Dedifferentiated amniotic fluid mesenchymal stem cell (primary cell): ENCODE results near the gene PIP4K2C.
A peak's percentile ranks its signal among the peaks of the same experiment; 100 is the strongest.

Experiments used
- DNase-seq: peaks from one replicate; pipeline ENCODE4 v3.0.0-alpha.2; 2016; ENCODE audit errors: extremely low spot score

The PIP4K2C gene

DNA sequence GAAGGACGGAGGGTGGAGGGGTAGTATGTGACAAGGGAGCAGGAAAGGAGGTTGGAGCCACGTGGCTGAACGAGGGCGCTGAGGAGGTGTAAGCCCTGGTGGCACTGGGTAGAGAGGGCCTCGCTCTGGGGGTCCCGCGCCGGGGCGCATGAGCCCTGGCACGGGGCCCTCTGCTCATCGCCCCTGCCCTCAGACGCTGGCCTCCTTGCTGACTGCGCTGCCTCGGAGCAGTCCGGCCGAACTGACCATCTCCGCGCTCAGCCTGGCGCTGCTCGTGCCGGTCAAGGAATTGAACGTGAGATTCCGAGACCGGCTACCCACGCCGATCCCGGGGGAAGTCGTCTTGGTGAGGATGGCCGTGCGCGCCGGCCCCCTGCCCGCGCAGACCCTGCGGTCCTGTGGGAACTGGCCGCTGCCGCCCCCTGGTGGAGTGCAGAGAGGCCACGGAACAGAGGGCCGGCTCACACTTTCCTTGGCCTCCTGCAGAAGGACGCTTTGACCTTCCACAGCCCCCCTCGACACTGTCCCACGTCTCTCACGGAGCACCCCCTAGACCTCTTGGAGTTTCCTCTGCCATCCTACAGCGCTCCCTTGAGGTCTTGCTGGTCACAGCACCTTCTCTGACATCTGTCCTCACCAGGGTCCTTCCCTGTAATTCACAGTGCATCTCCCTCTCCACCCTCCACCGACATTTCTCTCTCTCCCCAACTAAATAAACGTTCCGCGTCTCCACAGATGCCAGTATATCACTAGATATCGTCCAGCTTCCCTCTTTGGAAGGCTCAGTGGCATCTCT lies 30.7 kb downstream of the PIP4K2C start:
- no peak for DNase-seq

GRCh38 chr12:57622293-57623245 lies 31.6 kb downstream of the PIP4K2C start:
- DNase-seq: no peak

GRCh38 chr12:57623385-57623784 lies 32.4 kb downstream of the PIP4K2C start:
- no peak for DNase-seq

DNA sequence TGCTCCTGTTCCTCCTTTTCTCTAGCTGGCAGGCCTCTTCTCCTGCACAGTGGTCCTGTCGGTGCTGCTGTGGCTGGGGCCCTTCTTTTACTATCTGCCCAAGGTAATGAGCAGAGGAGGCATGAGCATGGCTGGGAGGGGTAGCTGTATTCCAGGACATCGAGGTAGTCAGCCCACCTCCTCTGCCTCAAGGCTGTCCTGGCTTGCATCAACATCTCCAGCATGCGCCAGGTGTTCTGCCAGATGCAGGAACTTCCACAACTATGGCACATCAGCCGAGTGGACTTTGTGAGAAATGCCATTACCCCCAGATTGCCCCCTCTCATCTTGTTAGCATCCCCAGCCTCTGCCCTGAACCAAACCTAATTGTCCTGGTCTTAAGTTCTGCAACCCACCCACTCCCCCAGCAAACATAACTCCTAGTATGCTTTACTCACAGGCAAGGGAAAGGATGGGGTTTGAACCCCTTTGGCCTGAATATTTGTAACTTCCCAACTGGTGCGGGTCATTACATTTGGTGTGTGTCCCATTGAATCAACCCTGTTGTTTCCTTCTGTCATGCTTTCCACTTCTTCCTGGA lies 32.9 kb downstream of the PIP4K2C start:
- no peak for DNase-seq

DNA sequence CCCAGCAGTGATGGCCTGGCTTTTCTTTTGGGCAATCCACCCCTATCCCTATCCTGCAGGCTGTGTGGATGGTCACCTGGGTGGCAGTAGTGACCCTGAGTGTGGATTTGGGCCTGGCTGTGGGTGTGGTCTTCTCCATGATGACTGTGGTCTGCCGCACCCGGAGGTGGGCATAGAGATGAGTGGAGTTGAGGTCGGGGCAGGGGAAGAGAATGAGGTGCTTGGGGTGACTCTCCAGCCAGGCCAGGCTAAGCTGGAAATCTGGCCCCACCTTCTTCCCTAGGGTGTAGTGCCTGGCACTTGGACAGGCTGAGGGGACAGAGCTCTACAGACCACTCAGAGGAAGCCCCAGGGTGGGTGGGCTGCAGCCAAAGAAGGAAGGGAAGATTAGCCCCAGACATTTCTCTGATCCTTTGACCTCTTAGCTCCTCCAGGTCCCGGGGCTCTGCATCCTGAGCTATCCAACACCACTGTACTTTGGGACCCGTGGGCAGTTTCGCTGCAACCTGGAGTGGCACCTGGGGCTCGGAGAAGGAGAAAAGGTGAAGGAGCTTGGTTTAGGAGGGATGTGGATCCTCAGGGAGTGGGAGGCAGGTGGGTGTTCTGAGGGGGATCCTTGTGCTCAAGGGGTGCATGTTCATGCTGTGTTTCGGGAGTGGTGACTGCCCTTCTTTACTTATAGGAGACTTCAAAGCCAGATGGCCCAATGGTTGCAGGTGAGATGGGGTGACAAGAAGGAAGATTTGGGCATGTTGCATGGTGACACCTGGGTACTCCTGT lies 33.6 kb downstream of the PIP4K2C start:
- no peak for DNase-seq

- no peak for DNase-seq
These were observed 34.5 kb downstream of the PIP4K2C start for GRCh38 chr12:57625261-57626032.

DNA sequence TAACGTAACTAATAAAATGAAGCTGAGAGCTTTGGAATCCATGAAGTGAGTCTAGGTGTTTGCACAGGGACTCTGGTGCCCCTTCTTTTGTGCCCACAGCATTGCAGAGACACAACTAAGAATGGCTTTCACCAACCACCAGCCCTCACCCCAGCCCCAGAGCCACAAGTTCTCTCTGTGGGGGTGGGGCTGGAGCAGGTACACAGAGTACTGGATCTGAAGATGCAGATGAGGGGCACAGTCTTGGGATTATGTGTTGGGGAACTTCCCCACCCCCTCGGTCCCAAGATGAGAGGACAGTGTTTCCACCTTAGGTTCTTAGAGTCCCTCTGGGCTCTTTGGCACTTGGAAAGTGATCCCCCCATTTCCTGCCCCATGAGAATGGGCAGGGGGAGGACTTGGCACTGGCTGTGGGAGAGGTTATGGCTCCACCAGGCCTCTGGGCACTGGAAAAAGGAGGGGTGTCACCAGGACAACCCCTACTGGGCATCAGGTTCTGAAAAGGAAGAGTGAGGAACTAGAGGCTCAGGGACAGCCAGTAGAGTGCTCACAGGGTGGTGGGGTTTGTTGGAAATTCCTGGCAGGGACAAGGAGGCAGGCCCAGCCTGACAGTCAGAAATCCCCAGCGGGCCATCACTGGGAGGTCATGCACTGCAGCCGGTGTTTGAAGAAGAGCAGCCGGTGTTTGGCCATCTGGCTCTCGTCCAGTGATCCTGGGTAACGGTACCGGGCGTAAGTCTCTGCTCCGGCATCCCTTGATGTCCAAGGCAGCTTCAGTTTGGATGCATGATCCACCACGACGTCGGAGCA lies 35.3 kb downstream of the PIP4K2C start:
- DNase-seq: no peak

DNA sequence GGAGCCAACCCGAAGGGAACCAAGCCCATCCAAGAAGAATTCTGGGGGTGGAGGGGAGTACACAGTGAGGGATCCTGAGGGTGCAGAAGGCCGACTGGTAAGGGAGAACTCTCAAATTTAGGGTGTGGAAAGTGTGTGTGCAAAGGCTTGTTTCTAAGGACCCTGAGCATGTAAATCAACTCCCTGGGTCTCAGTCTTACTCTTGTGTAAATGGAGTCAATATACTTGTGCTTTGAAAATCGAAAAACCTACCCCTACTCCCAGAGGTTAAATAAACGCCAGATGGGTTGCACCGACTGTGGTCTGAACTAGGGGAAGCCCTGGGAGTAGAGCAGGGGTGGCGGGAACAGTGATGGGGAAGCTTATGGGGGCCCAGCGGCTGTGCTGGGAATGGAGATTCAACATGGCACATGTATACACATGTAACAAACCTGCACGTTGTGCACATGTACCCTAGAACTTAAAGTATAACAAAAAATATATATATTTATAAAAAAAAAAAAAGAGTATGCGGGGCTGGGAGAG lies 36.0 kb downstream of the PIP4K2C start:
- no peak for DNase-seq

DNA sequence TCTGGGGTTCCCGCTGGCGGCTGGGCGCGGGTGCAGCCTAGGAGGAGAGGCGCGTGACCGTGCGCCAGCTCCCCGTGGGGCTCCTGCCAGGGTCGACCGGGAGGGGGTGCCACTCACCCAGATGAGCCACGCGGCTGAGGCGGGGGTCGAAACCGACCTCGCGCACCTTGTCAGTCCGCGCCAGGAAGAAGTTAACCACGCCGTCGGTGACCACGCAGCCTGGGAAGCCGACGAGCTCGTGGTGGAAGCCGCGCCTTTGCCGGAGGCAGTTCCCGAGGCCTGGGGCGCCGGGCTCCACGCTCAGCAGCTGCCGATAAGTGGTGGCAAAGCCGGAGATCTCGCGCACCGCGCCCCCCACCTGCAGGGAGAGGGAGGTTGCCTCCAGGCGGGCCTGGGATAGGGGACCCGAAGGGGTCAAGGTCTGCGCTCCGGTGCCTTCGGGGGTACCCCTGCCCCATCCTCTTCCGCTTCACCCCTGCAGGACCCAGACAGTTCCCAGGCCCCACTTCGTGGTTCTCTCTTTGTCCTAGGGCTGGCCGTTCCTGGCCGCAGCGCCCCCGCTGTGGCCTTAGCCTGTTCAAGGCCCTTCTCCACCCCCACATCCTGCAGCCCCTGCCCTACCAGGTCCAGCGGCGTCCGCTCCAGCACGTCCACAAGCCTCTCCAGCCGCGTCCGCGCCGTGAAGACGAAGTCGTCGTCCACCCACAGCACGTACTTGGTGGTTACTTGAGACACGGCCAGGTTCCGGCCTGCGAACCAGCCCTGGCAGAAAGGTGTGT lies 36.7 kb downstream of the PIP4K2C start:
- no peak for DNase-seq

DNA sequence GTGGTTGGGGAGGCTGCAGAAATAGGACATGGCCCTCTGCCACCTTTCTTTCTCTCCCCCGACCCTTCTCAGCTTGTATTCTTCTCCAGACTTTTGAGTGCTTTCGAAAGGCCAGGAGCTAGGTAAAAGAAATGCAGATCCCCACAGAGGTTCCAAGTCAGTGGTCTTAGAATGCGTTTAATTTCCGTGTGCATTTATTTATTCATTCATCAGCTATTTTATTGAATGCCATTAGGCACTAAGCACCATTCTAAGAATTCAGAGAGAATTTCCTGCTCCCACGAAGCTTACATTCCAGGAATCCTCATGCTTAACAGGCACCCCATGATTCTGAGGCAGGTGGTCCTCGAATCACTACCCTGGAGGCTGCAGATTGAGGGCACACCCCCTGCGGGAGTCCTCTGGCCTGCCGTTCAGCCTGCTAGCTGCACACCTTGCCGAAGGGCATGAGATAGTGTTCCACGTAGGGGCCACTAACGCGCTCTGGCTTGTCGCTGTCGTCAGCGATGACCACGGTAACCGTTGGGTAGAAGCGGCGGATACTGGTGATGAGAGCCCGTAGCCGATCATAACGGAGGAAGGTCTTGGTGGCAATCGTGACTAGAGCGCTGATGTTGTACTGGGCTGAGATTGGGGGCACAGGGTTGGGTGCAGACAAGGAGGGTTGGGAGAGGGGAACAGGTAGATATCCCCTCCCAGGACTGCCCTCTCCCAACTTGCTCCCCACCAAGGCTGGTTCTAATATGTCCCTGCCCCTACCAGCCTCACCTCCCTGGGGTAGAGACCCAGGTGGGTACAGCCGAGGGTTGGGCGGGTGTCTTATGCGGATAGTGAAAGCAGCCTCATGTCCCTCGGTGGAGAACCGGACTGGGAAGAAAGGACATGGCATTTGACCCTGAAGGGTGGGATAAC lies 37.5 kb downstream of the PIP4K2C start:
- no peak for DNase-seq

DNA sequence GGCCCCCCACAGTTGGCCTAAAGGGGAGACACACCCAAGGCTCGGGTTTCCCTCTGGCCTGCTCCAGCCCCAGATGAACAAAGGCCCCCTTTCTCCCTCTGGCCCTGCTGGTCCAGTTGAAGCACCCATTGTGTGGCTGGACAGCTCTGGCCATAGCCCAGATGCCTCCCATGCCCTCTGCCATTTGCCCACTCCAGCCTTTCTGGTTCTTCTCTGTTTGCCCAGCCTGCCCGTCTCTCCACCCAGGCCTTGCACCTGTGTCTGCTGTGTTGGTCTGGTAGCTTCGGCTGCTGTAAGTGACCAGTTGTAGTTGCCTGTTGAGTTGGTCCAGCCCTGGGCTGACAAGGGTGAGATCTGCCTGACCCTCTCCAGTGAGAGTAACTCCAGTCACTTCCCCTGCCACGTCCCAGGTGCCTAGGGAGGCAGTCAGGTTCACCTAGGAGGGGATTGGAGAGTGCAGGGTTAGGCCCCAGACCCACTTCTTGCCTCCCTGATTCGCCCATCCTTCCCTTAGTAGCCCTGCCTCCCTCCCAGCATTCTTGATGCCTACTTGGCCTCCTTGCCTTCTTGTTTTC lies 39.0 kb downstream of the PIP4K2C start:
- no peak for DNase-seq

DNA sequence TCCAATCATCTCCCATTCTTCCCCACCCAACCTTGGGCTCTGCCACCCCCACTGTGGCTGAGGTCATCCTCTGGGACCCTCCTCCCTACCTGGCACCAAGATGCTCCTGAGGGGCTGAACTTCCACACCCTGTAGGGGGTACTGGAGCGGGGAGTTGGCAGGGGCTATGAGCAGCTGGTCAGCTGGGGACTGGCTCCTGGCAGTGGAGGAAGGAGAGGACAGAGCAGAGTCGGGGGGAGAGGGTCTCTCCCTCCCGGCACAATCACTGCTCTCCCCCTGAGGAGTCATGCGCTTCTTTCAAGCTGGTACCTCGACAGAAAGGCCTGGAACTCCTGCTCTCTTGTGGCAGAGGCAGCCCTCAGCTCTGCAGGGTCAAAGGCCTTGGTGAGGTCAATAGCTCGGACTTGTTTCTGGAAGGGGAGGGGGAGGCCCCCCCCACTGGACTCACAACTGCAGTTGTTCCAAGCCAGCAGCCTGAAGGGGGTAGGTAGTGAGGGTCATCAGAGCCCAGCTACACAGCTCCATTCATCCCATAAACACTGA lies 40.0 kb downstream of the PIP4K2C start:
- DNase-seq: no peak

DNA sequence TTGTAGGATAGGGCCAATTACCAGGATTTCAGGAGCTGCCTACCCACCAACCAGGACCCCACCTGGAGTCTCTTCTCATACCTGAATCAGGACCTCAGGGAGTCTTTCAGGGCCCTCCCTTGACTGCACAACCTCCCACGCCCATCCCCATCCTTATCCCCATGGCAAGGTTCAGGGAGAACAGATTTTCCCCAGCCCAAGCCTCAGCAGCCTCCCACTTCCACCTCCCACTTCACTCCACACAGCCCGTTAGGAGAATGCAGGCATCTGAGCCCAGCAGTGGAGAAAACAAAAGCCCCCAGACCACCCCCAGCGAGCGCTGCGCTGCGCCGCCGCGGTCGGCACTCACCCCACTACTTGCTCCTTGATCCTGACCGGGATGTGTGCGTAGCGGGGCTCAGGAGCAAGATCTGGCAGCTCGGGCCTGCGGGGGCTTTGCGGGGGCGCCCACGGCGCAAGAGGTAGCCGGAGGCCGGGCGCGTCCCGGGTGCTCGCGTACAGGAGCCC lies 40.6 kb downstream of the PIP4K2C start:
- no peak for DNase-seq

GRCh38 chr12:57632073-57632957 lies 41.3 kb downstream of the PIP4K2C start:
- no peak for DNase-seq

DNA sequence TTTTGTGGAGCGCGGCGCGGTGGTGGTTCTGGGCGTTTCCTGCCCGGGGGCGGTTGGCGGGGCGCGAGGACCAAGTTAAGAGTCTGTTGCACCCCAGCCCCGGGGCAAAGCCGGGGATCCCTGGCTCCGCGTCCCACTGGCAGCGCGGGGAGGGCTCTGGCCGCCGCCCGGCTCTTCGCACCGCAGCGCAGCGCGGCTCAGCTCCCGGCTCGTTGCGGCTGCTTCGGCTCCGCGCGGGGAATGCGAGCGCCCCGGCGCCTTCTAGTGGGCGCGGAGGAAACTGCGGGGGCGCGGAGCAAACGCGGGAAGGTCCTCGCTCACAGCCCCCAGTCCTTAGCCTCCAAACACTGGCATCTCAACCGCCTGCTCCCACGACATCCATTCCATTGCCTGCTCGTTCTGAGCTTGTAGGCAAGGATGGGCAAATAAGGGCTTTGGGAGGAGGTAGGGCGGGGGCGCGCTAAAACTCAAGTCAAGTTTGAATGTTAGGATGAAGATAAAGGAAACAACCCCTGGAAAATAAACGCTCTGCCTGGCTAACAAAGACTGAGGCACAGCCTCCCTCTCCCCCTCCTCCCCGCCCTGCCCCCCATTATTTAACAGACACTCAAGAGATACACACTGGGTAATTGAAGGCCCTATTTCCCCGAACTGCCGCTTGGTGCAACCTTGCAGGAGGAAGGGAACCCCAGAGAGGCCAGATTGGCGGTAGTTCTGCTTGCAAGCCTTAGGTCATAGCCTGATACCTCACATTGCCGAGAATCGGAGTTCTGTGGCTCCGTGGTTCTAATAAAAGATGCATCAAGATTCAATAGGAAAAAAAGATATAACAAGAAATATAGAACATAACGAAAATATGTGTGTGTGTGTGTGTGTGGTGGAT lies 42.2 kb downstream of the PIP4K2C start, which contains the start of gene B4GALNT1:
Gene B4GALNT1, minus strand, starts transcription at position 244 of the 883 bp plus-strand sequence. CDS start 1,069 bp downstream, outside the sequence.
- peak; percentile 49 for DNase-seq
